ENCODE data around the gene SCAMP5. TPM values are rescaled to one million over a fixed set of nuclear protein-coding genes. Genes with fewer than 3 reads are reported as not detected.

The SCAMP5 gene
- total and polyA plus RNA-seq, 2 of the 13 experiments (the other 11 are each of a cell fraction or from before 2014, with no cell fraction given): 34.3 to 49.0 TPM

DNA sequence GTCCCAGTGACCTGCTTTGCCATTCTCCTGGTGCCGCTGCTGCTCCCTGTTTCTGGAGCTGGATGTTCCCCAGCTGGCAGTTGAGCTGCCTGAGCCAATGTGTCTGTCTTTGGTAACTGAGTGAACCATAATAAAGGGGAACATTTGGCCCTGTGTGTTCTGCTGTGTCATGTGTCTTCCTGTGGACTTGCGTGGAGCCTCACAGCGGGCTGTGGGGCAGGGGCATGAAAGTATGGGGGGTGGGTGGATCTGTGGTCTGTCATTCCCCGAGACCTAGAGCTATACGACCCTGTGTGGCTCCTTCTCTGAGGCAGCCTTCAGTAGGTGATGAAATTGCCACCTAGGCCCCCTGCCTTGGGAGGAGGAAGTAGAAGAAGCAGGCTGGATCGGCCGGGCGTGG lies 26.0 kb downstream of the SCAMP5 start:
- DNase-seq (ENCODE audit: low spot score) (no peak), FAIRE-seq (no peak), ATAC-seq (no peak)
- Histone ChIP-seq H3K27ac (ENCODE audit: extremely low read length, insufficient read depth, low read length) (no peak overlapping the region), H3K79me2 (ENCODE audit: insufficient read depth, low read length) (peaks cover 18% of the 10 kb centered on the region), H4K20me1 (ENCODE audit: insufficient read depth, low read length) (no peaks in the 10 kb centered on the region), H3K9me3 (ENCODE audit: low read length) (no peaks in the 10 kb centered on the region), H3K4me1 (ENCODE audit: insufficient read depth, low read length) (peaks cover 25% of the 10 kb centered on the region), H3K4me3 (replicated peaks in 1 of 3; ENCODE audit: insufficient read depth in 1 of 3, low read depth in 2 of 3, low read length in 3 of 3) (no peak overlapping the region), H3K36me3 (replicated peaks in 1 of 2; ENCODE audit: control insufficient read depth in 1 of 2, insufficient read depth in 2 of 2, low read length in 2 of 2) (peaks cover 4 to 18% of the 10 kb centered on the region in 2 experiments; a peak in 4 of 5 replicates), H3K27me3 (ENCODE audit: control insufficient read depth in 1 of 2, insufficient read depth in 2 of 2, low read length in 2 of 2) (no peaks in the 10 kb centered on the region), H2AFZ (ENCODE audit: low read length) (no peak overlapping the region), H3K9ac (ENCODE audit: insufficient read depth, low read depth, low read length) (no peak overlapping the region), H3K4me2 (ENCODE audit: low read depth, low read length) (no peak overlapping the region)
- ChIA-PET POLR2A (no interaction called here), CTCF (ENCODE audit: low intra/inter-chr PET ratio, low total read pairs) (no interaction called here)
- no TSS peak for BruUV-seq (replicated peaks)
- TF ChIP-seq ZBTB8A (CRISPR knock-in tag; IDR thresholded peaks at IDR 0.05; ENCODE audit: borderline replicate concordance, low read depth) (no peak), SRSF9 (IDR thresholded peaks at IDR 0.05; ENCODE audit: borderline replicate concordance, insufficient read depth, low read depth, low read length, poor library complexity, severe bottlenecking) (no peak), ZFYVE20 (CRISPR knock-in tag; IDR thresholded peaks at IDR 0.05; ENCODE audit: borderline replicate concordance, low read depth) (no peak), SALL1 (CRISPR knock-in tag; IDR thresholded peaks at IDR 0.05) (no peak), ZNF83 (CRISPR knock-in tag; IDR thresholded peaks at IDR 0.05; ENCODE audit: borderline replicate concordance) (no peak), MBNL3 (CRISPR knock-in tag; conservative IDR thresholded peaks at IDR 0.05) (no peak)
- TF ChIP-seq, protein P1, sequence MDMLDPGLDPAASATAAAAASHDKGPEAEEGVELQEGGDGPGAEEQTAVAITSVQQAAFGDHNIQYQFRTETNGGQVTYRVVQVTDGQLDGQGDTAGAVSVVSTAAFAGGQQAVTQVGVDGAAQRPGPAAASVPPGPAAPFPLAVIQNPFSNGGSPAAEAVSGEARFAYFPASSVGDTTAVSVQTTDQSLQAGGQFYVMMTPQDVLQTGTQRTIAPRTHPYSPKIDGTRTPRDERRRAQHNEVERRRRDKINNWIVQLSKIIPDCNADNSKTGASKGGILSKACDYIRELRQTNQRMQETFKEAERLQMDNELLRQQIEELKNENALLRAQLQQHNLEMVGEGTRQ (IDR thresholded peaks at IDR 0.05; ENCODE audit: low read depth, low read length): no peak
- TF ChIP-seq, protein P1 (CRISPR knock-in tag; IDR thresholded peaks at IDR 0.05; ENCODE audit: borderline replicate concordance): no peak
- in situ Hi-C loops (cut with HindIII; ENCODE audit: extremely low pct_ligation_motif_present, low pct_unique_long_range_greater_than_20kb): no loop called here
- WGBS (ENCODE audit: low lambda C conversion rate): 100% methylated on average over 5 of the region's 8 CpGs
- intact Hi-C loops (cut with micrococcal nuclease; ENCODE audit: unreplicated experiment): no loop called here

Data from HepG2 (cell line).